ENCODE measurements around the gene DDAH1. TPM values are rescaled to one million over a fixed set of nuclear protein-coding genes. Genes with fewer than 3 reads are reported as not detected.

The DDAH1 gene
- total RNA-seq, 2 donors from 2014 or later, result 11.2 to 31.4 TPM

DNA sequence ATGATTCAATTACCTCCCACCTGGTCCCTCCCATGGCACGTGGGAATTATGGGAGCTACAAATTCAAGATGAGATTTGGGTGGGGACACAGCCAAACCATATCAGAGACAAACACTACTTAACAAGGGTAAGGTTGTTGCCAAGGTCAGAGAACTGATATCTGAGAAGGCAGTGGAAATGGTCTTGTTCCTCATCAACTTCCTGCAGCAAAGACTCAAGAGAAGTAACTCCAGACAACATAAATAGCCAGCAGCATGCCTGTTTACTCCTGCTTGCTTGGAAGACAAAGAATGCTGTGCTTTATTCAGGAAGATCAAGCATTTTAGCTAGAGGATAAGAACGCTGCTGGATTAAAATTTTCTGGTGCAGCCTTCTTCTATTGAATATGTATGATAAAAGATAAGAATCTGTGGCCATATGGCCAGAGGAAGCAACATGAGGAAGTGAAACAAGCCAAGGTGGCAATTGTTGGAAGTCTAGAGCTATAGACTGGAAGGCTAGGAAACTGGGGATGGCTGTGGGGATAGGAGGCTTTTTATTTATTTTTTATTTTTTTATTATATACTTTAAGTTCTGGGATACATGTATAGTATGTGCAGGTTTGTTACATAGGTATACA, 36.4 kb downstream of the DDAH1 start:
- Histone ChIP-seq H3K27me3 (no peaks in the 10 kb centered on the region), H3K27ac (no peak overlapping the region), H3K9me3 (no peaks in the 10 kb centered on the region), H3K4me3 (no peak overlapping the region), H3K36me3 (replicated peaks in 1 of 2; ENCODE audit: insufficient read depth in 1 of 2, low read depth in 2 of 2) (no peaks in the 10 kb centered on the region), H3K4me1 (peaks cover 20% of the 10 kb centered on the region)
- no peak for ATAC-seq
- intact Hi-C loops (cut with DNase I), result no loop called here
- DNase-seq, result no peak
- no peak for TF ChIP-seq POLR2A (IDR thresholded peaks at IDR 0.05)
- TF ChIP-seq, protein P1, sequence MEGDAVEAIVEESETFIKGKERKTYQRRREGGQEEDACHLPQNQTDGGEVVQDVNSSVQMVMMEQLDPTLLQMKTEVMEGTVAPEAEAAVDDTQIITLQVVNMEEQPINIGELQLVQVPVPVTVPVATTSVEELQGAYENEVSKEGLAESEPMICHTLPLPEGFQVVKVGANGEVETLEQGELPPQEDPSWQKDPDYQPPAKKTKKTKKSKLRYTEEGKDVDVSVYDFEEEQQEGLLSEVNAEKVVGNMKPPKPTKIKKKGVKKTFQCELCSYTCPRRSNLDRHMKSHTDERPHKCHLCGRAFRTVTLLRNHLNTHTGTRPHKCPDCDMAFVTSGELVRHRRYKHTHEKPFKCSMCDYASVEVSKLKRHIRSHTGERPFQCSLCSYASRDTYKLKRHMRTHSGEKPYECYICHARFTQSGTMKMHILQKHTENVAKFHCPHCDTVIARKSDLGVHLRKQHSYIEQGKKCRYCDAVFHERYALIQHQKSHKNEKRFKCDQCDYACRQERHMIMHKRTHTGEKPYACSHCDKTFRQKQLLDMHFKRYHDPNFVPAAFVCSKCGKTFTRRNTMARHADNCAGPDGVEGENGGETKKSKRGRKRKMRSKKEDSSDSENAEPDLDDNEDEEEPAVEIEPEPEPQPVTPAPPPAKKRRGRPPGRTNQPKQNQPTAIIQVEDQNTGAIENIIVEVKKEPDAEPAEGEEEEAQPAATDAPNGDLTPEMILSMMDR (IDR thresholded peaks at IDR 0.05), result no peak
- WGBS, 2 donors, result 63 to 64% methylated on average over 2 of the region's 2 CpGs

DNA sequence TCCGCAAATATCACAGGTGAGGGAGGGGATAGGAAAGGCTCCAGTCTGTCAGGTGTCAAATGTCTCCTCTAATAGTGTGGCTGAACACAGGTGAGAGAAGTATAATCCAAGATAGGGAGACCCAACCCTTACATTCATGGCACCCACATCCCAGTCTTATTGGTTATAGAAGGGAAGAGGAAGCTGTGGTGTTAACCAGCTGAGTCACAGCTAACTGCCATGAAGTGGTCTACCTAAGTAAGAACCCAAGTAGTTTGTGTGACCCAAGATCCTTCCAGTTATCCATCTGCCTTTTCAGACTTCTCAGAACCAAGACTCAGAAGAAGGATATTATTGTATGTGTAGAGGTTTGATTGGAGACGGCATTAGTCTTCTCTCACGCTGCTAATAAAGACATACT, 37.1 kb downstream of the DDAH1 start:
- ATAC-seq (no peak), DNase-seq (no peak)
- no peak for TF ChIP-seq POLR2A (IDR thresholded peaks at IDR 0.05)
- TF ChIP-seq, protein P1 (IDR thresholded peaks at IDR 0.05), result no peak
- Histone ChIP-seq H3K4me3 (no peak overlapping the region), H3K9me3 (no peaks in the 10 kb centered on the region), H3K36me3 (replicated peaks in 1 of 2; ENCODE audit: insufficient read depth in 1 of 2, low read depth in 2 of 2) (no peaks in the 10 kb centered on the region), H3K27me3 (no peaks in the 10 kb centered on the region), H3K4me1 (peaks cover 20% of the 10 kb centered on the region), H3K27ac (no peak overlapping the region)
- 92 to 97% methylated on average over 3 of the region's 3 CpGs for WGBS, 2 donors
- intact Hi-C loops (cut with DNase I), result no loop called here

DNA sequence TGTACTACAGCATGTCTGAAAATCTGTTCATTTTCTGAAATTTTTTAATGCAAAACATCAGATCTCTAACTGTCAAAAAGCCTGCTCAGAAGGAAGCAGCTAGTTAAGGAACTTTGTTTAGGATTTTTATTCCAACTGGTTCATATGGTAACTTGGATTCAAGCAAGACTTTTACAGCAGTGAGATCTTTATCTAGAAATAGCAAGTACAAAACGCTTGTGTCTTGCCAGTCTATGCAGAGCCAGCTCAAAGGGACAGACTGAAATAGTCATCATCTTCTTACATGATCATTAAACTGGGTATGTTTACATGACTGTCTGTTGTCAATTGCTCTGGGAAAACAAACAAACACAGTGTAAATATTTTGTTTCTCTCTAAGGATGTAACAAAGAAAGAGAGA, 37.6 kb downstream of the DDAH1 start:
- DNase-seq (no peak), ATAC-seq (no peak)
- H3K9me3 ChIP-seq, result no peaks in the 10 kb centered on the region
- no peak overlapping the region for H3K27ac ChIP-seq
- no peak overlapping the region for H3K4me3 ChIP-seq
- intact Hi-C loops (cut with DNase I), result no loop called here
- WGBS, 2 donors, result 9 to 12% methylated on average over 1 of the region's 1 CpG
- TF ChIP-seq, protein P1 (IDR thresholded peaks at IDR 0.05), result no peak
- TF ChIP-seq POLR2A (IDR thresholded peaks at IDR 0.05), result no peak
- H3K4me1 ChIP-seq, result peaks cover 20% of the 10 kb centered on the region
- H3K27me3 ChIP-seq, result no peaks in the 10 kb centered on the region
- no peaks in the 10 kb centered on the region for H3K36me3 ChIP-seq (replicated peaks in 1 of 2; ENCODE audit: insufficient read depth in 1 of 2, low read depth in 2 of 2)

DNA sequence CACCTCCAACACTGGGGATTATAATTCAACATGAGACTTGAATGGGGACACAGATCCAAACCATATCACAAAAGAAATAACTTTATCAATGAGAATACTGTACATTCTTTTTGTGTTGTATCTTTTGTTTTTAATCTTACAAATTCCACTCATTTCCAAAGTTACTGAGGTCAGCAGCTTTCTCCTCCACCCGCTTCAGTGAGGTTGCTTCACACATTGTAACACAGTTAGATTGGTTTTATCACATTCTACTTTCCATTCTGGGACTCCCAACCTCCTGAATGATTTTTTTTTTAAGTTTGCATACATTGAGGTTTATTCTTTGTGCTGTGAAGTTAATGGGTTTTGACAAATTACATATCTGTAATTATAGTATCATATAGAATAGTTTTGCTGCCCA, 43.8 kb downstream of the DDAH1 start:
- H3K27me3 ChIP-seq, result no peaks in the 10 kb centered on the region
- ATAC-seq, result no peak

More for the DNA sequence above, 43.8 kb downstream of the DDAH1 start:
- WGBS, 2 donors, result 82 to 94% methylated on average over 1 of the region's 1 CpG
- Histone ChIP-seq H3K4me3 (no peak overlapping the region), H3K9me3 (peaks cover 0 to 5% (median 0%) of the 10 kb centered on the region in 3 donors), H3K27ac (no peak overlapping the region), H3K36me3 (replicated peaks in 1 of 2; ENCODE audit: insufficient read depth in 1 of 2, low read depth in 2 of 2) (no peaks in the 10 kb centered on the region), H3K4me1 (peaks cover 7% of the 10 kb centered on the region)
- TF ChIP-seq, protein P1 (IDR thresholded peaks at IDR 0.05), result no peak
- no peak for TF ChIP-seq POLR2A (IDR thresholded peaks at IDR 0.05)
- intact Hi-C loops (cut with DNase I), result no loop called here
- DNase-seq, result no peak

All from body of pancreas (tissue), 4 donors.